H9 (cell line): ENCODE data around the gene PRR12. TPM values are rescaled to one million over a fixed set of nuclear protein-coding genes. Genes with fewer than 3 reads are reported as not detected.

Experiments used
- DNase-seq: peaks from one replicate; pipeline ENCODE4 v3.0.0-alpha.2; 2017
- H2AFZ ChIP-seq: one replicate; pipeline ENCODE4 v1.6.1; 2013; ENCODE audit warnings: mild to moderate bottlenecking, low read length, control low read depth, moderate library complexity
- H2AK5ac ChIP-seq: 2 replicates; pipeline ENCODE4 v1.6.1; 2013; ENCODE audit warnings: low read length, control low read depth, mixed read lengths; ENCODE audit not compliant: insufficient read length
- H2BK120ac ChIP-seq: one replicate; pipeline ENCODE4 v1.6.1; 2013; ENCODE audit warnings: low read depth, mild to moderate bottlenecking, low read length, control low read depth, inconsistent platforms; ENCODE audit not compliant: poor library complexity, severe bottlenecking
- H2BK12ac ChIP-seq: 2 replicates; pipeline ENCODE4 v1.6.1; 2013; ENCODE audit warnings: low read length, control low read depth, mixed read lengths, low read depth; ENCODE audit not compliant: insufficient read length
- H2BK15ac ChIP-seq: 2 replicates; pipeline ENCODE4 v1.6.1; 2013; ENCODE audit warnings: low read depth, low read length, control low read depth
- H2BK20ac ChIP-seq: one replicate; pipeline ENCODE4 v1.6.1; 2013; ENCODE audit warnings: low read depth, mild to moderate bottlenecking, low read length, control low read depth, inconsistent platforms; ENCODE audit not compliant: poor library complexity, severe bottlenecking
- H2BK5ac ChIP-seq: 2 replicates; pipeline ENCODE4 v1.6.1; 2013; ENCODE audit warnings: low read length, control low read depth, mixed read lengths; ENCODE audit not compliant: insufficient read length
- H3K14ac ChIP-seq: 2 replicates; pipeline ENCODE4 v1.6.1; 2013; ENCODE audit warnings: low read length, control low read depth; ENCODE audit not compliant: insufficient read depth
- H3K18ac ChIP-seq: 2 replicates; pipeline ENCODE4 v1.6.1; 2013; ENCODE audit warnings: low read depth, mild to moderate bottlenecking, mixed read lengths, low read length, control low read depth; ENCODE audit not compliant: insufficient read length
- H3K23ac ChIP-seq: 2 replicates; pipeline ENCODE4 v1.6.1; 2013; ENCODE audit warnings: low read length, control low read depth, mixed read lengths, low read depth; ENCODE audit not compliant: insufficient read length
- H3K23me2 ChIP-seq: 2 replicates; pipeline ENCODE4 v1.6.1; 2013; ENCODE audit warnings: low read depth, mild to moderate bottlenecking, mixed read lengths, low read length, control low read depth; ENCODE audit not compliant: insufficient read length, poor library complexity, severe bottlenecking
- H3K27ac ChIP-seq: 2 replicates; pipeline ENCODE4 v1.5.1; 2013; ENCODE audit warnings: low read length, control low read depth, mixed read lengths, low read depth; ENCODE audit not compliant: insufficient read length
- H3K27me3 ChIP-seq: 2 replicates; pipeline ENCODE4 v1.6.1; 2013; ENCODE audit warnings: low read length, control low read depth, inconsistent platforms; ENCODE audit not compliant: insufficient read depth
- H3K4ac ChIP-seq: 2 replicates; pipeline ENCODE4 v1.6.1; 2013; ENCODE audit warnings: low read depth, mild to moderate bottlenecking, control low read depth, inconsistent platforms, low read length, moderate library complexity
- H3K4me1 ChIP-seq: 2 replicates; pipeline ENCODE4 v1.6.1; 2013; ENCODE audit warnings: low read length, control low read depth, inconsistent platforms; ENCODE audit not compliant: insufficient read depth
- H3K4me2 ChIP-seq: 2 replicates; pipeline ENCODE4 v1.6.1; 2013; ENCODE audit warnings: low read length, control low read depth, mixed read lengths; ENCODE audit not compliant: insufficient read length, insufficient read depth
- H3K56ac ChIP-seq: 2 replicates; pipeline ENCODE4 v1.6.1; 2013; ENCODE audit warnings: low read depth, mild to moderate bottlenecking, mixed read lengths, low read length, control low read depth; ENCODE audit not compliant: insufficient read length
- H3K79me1 ChIP-seq: 2 replicates; pipeline ENCODE4 v1.6.1; 2013; ENCODE audit warnings: low read depth, mild to moderate bottlenecking, moderate library complexity, low read length, control low read depth, inconsistent platforms; ENCODE audit not compliant: insufficient read depth, poor library complexity, severe bottlenecking
- H3K79me2 ChIP-seq: 2 replicates; pipeline ENCODE4 v1.6.1; 2013; ENCODE audit warnings: low read length, control low read depth, inconsistent platforms; ENCODE audit not compliant: insufficient read depth
- H3K9ac ChIP-seq: 2 replicates; pipeline ENCODE4 v1.6.1; 2013; ENCODE audit warnings: low read length, control low read depth, mixed read lengths; ENCODE audit not compliant: insufficient read length; ENCODE audit errors: extremely low read depth
- H3K9me3 ChIP-seq: one replicate; pipeline ENCODE4 v1.6.1; 2013; ENCODE audit warnings: low read depth, low read length, inconsistent platforms; ENCODE audit not compliant: control insufficient read depth
- H3T11ph ChIP-seq: one replicate; pipeline ENCODE4 v1.6.1; 2013; ENCODE audit warnings: mild to moderate bottlenecking, low read length, control low read depth, inconsistent platforms
- H4K20me1 ChIP-seq: one replicate; pipeline ENCODE4 v1.6.1; 2013; ENCODE audit not compliant: control insufficient read depth, insufficient read length, insufficient read depth
- H4K5ac ChIP-seq: 2 replicates; pipeline ENCODE4 v1.6.1; 2013; ENCODE audit warnings: low read depth, mild to moderate bottlenecking, mixed read lengths, low read length, control low read depth; ENCODE audit not compliant: insufficient read length
- H4K8ac ChIP-seq: replicated peaks from 2 replicates; pipeline ENCODE4 v1.6.1; 2013; ENCODE audit warnings: low read length, control low read depth, mixed read lengths, low read depth; ENCODE audit not compliant: insufficient read length
- H4K91ac ChIP-seq: 2 replicates; pipeline ENCODE4 v1.6.1; 2013; ENCODE audit warnings: low read depth, mild to moderate bottlenecking, moderate library complexity, mixed read lengths, low read length, control low read depth; ENCODE audit not compliant: insufficient read length
- H3K27ac Mint-ChIP-seq, 3 experiments: 2 replicates in 2 of 3; 3 replicates in 1 of 3; pipeline ENCODE4 v1.8.0; 2020 to 2021; ENCODE audit warnings: mixed read lengths in 3 of 3, mild to moderate bottlenecking in 1 of 3, moderate library complexity in 1 of 3
- H3K27me3 Mint-ChIP-seq: 2 replicates; pipeline ENCODE4 v1.8.0; 2021; ENCODE audit warnings: low read depth, mild to moderate bottlenecking, moderate library complexity, mixed read lengths
- H3K36me3 Mint-ChIP-seq, 3 experiments: 2 replicates in 2 of 3; 3 replicates in 1 of 3; pipeline ENCODE4 v1.8.0; 2020 to 2021; ENCODE audit warnings: low read depth in 3 of 3, mixed read lengths in 3 of 3; ENCODE audit not compliant: insufficient read depth in 1 of 3
- H3K4me1 Mint-ChIP-seq, 2 experiments: 2 replicates each; pipeline ENCODE4 v1.8.0; 2020; ENCODE audit warnings: mixed read lengths in 2 of 2
- H3K4me3 Mint-ChIP-seq, 2 experiments: 2 replicates in 1 of 2; 3 replicates in 1 of 2; pipeline ENCODE4 v1.8.0; 2020 to 2021; ENCODE audit warnings: mild to moderate bottlenecking in 2 of 2, mixed read lengths in 2 of 2, moderate library complexity in 1 of 2
- H3K9me3 Mint-ChIP-seq, 2 experiments: 2 replicates in 1 of 2; 3 replicates in 1 of 2; pipeline ENCODE4 v1.8.0; 2020; ENCODE audit warnings: mild to moderate bottlenecking in 2 of 2, mixed read lengths in 2 of 2, moderate library complexity in 1 of 2
- CTCF ChIP-seq: fragments of 200-600 bp; sonication (generic); conservative IDR thresholded peaks from 3 replicates; pipeline ENCODE4 v1.8.0; 2021; ENCODE audit warnings: antibody characterized with exemption, mild to moderate bottlenecking
- WGBS: extraction: QIAGEN DNeasy Blood & Tissue Kit; methylation state at CpG from one replicate; pipeline ENCODE4 v1.1.7; 2013; ENCODE audit warnings: missing lambda C conversion rate, low lambda C conversion rate, mixed read lengths; ENCODE audit not compliant: insufficient read length; ENCODE audit errors: extremely low coverage; 5-methylcytosine and 5-hydroxymethylcytosine counted together
- total RNA-seq: library from RNA; stranded (reverse); gene quantifications from 2 replicates; pipeline ENCODE4 v1.2.1, GENCODE V29; 2021

Gene PRR12
- total RNA-seq, 1 experiment from 2014 or later, result 65.9 TPM

GRCh38 chr19:49566302-49566701, 24.7 kb upstream of the PRR12 start:
- H3K14ac ChIP-seq, result no peak overlapping the region
- no peak overlapping the region for H4K5ac ChIP-seq
- Mint-ChIP-seq H3K27me3 (no peaks in the 10 kb centered on the region), H3K9me3 (no peaks in the 10 kb centered on the region), H3K4me3 (no peak overlapping the region), H3K27ac (no peak overlapping the region), H3K36me3 (peaks cover 0 to 4% (median 0%) of the 10 kb centered on the region in 3 experiments; a peak in 3 of 7 replicates), H3K4me1 (peaks cover 9 to 12% of the 10 kb centered on the region in 2 experiments)
- no peak overlapping the region for H4K91ac ChIP-seq
- WGBS, result no CpG with 5 or more reads among the region's 3 CpGs
- H3K9ac ChIP-seq, result no peak overlapping the region
- no peak overlapping the region for H2AFZ ChIP-seq
- H3K79me2 ChIP-seq, result peaks cover 4% of the 10 kb centered on the region; the same call in 1 of the 2 replicates
- no peaks in the 10 kb centered on the region for H3K23me2 ChIP-seq
- H3K56ac ChIP-seq, result no peak overlapping the region
- H3K79me1 ChIP-seq, result no peaks in the 10 kb centered on the region
- no peak overlapping the region for H3K23ac ChIP-seq
- no peak overlapping the region for H2AK5ac ChIP-seq
- H3K4me1 ChIP-seq, result no peaks in the 10 kb centered on the region
- no peak overlapping the region for H2BK15ac ChIP-seq
- no peak overlapping the region for H4K8ac ChIP-seq
- no peak for TF ChIP-seq CTCF
- DNase-seq, result no peak
- H2BK120ac ChIP-seq, result no peak overlapping the region
- H3K9me3 ChIP-seq, result no peaks in the 10 kb centered on the region
- H3T11ph ChIP-seq, result no peak overlapping the region
- H2BK20ac ChIP-seq, result no peak overlapping the region
- no peak overlapping the region for H2BK5ac ChIP-seq
- H3K27ac ChIP-seq, result no peak overlapping the region
- H3K4me2 ChIP-seq, result no peak overlapping the region
- H2BK12ac ChIP-seq, result no peak overlapping the region
- H3K4ac ChIP-seq, result no peak overlapping the region
- no peak overlapping the region for H3K18ac ChIP-seq
- no peaks in the 10 kb centered on the region for H3K27me3 ChIP-seq
- no peaks in the 10 kb centered on the region for H4K20me1 ChIP-seq
